ENCODE results near the gene SCUBE3. TPM values are rescaled to one million over a fixed set of nuclear protein-coding genes. Genes with fewer than 3 reads are reported as not detected.
A peak's percentile ranks its signal among the peaks of the same experiment; 100 is the strongest.

The SCUBE3 gene
- total and polyA plus RNA-seq, 2 of the 13 experiments (the other 11 are each of a cell fraction or from before 2014, with no cell fraction given): not detected

- peak; percentile 90 for TF ChIP-seq HDAC1 (CRISPR knock-in tag; IDR thresholded peaks at IDR 0.05)
- peak; percentile 82 for TF ChIP-seq TAF15 (IDR thresholded peaks at IDR 0.05; ENCODE audit: low read depth, low read length, poor library complexity, severe bottlenecking)
- 0 out of 2 replicates have a peak, but pooled peaks have one; percentile 47 for TF ChIP-seq AKAP8 (CRISPR knock-in tag; IDR thresholded peaks at IDR 0.05)
- peak; percentile 98 for TF ChIP-seq XRCC5 (optimal IDR thresholded peaks at IDR 0.05; ENCODE audit: low read length)
- TF ChIP-seq ARNT2 (CRISPR knock-in tag; IDR thresholded peaks at IDR 0.05; ENCODE audit: low read depth): peak; percentile 82; the same call in 1 of the 2 replicates
- TF ChIP-seq DMAP1 (CRISPR knock-in tag; IDR thresholded peaks at IDR 0.05): peak; percentile 56
- TF ChIP-seq KLF9 (CRISPR knock-in tag; IDR thresholded peaks at IDR 0.05; ENCODE audit: low read depth): peak; percentile 86; the same call in 1 of the 2 replicates
- TF ChIP-seq ZNF777 (CRISPR knock-in tag; IDR thresholded peaks at IDR 0.05): peak; percentile 69
- 0 out of 2 replicates have a peak, but pooled peaks have one; percentile 84 for TF ChIP-seq ZNF333 (CRISPR knock-in tag; IDR thresholded peaks at IDR 0.05; ENCODE audit: borderline replicate concordance)
- TF ChIP-seq ZNF652 (CRISPR knock-in tag; IDR thresholded peaks at IDR 0.05; ENCODE audit: borderline replicate concordance, low read depth): peak; percentile 13; the same call in 1 of the 2 replicates
- peak; percentile 86; the same call in 1 of the 2 replicates for TF ChIP-seq BORCS8-MEF2B (CRISPR knock-in tag; IDR thresholded peaks at IDR 0.05)
- TF ChIP-seq, protein P1, sequence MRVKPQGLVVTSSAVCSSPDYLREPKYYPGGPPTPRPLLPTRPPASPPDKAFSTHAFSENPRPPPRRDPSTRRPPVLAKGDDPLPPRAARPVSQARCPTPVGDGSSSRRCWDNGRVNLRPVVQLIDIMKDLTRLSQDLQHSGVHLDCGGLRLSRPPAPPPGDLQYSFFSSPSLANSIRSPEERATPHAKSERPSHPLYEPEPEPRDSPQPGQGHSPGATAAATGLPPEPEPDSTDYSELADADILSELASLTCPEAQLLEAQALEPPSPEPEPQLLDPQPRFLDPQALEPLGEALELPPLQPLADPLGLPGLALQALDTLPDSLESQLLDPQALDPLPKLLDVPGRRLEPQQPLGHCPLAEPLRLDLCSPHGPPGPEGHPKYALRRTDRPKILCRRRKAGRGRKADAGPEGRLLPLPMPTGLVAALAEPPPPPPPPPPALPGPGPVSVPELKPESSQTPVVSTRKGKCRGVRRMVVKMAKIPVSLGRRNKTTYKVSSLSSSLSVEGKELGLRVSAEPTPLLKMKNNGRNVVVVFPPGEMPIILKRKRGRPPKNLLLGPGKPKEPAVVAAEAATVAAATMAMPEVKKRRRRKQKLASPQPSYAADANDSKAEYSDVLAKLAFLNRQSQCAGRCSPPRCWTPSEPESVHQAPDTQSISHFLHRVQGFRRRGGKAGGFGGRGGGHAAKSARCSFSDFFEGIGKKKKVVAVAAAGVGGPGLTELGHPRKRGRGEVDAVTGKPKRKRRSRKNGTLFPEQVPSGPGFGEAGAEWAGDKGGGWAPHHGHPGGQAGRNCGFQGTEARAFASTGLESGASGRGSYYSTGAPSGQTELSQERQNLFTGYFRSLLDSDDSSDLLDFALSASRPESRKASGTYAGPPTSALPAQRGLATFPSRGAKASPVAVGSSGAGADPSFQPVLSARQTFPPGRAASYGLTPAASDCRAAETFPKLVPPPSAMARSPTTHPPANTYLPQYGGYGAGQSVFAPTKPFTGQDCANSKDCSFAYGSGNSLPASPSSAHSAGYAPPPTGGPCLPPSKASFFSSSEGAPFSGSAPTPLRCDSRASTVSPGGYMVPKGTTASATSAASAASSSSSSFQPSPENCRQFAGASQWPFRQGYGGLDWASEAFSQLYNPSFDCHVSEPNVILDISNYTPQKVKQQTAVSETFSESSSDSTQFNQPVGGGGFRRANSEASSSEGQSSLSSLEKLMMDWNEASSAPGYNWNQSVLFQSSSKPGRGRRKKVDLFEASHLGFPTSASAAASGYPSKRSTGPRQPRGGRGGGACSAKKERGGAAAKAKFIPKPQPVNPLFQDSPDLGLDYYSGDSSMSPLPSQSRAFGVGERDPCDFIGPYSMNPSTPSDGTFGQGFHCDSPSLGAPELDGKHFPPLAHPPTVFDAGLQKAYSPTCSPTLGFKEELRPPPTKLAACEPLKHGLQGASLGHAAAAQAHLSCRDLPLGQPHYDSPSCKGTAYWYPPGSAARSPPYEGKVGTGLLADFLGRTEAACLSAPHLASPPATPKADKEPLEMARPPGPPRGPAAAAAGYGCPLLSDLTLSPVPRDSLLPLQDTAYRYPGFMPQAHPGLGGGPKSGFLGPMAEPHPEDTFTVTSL (CRISPR knock-in tag; IDR thresholded peaks at IDR 0.05; ENCODE audit: borderline replicate concordance): peak; percentile 63; the same call in 1 of the 2 replicates
- TF ChIP-seq ETV5 (CRISPR knock-in tag; IDR thresholded peaks at IDR 0.05; ENCODE audit: borderline replicate concordance): peak; percentile 98
- TF ChIP-seq, protein P2, sequence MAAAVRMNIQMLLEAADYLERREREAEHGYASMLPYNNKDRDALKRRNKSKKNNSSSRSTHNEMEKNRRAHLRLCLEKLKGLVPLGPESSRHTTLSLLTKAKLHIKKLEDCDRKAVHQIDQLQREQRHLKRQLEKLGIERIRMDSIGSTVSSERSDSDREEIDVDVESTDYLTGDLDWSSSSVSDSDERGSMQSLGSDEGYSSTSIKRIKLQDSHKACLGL (CRISPR knock-in tag; IDR thresholded peaks at IDR 0.05): peak; percentile 87; the same call in 1 of the 2 replicates
- no peak; the same call in 1 of the 2 replicates for TF ChIP-seq ZNF24 (IDR thresholded peaks at IDR 0.05)
- TF ChIP-seq MIER3 (CRISPR knock-in tag; IDR thresholded peaks at IDR 0.05; ENCODE audit: borderline replicate concordance): peak; percentile 91; the same call in 1 of the 2 replicates
These were observed 84.1 kb downstream of the SCUBE3 start, which contains the start of gene DEF6 (continued) for GRCh38 chr6:35297601-35298481.
